Measurements from ENCODE around the gene HYPK. TPM values are rescaled to one million over a fixed set of nuclear protein-coding genes. Genes with fewer than 3 reads are reported as not detected.

Gene HYPK, protein sequence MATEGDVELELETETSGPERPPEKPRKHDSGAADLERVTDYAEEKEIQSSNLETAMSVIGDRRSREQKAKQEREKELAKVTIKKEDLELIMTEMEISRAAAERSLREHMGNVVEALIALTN
- total RNA-seq: 1 to 10 TPM; 3.7 to 8.4 (median 7.7) TPM

DNA sequence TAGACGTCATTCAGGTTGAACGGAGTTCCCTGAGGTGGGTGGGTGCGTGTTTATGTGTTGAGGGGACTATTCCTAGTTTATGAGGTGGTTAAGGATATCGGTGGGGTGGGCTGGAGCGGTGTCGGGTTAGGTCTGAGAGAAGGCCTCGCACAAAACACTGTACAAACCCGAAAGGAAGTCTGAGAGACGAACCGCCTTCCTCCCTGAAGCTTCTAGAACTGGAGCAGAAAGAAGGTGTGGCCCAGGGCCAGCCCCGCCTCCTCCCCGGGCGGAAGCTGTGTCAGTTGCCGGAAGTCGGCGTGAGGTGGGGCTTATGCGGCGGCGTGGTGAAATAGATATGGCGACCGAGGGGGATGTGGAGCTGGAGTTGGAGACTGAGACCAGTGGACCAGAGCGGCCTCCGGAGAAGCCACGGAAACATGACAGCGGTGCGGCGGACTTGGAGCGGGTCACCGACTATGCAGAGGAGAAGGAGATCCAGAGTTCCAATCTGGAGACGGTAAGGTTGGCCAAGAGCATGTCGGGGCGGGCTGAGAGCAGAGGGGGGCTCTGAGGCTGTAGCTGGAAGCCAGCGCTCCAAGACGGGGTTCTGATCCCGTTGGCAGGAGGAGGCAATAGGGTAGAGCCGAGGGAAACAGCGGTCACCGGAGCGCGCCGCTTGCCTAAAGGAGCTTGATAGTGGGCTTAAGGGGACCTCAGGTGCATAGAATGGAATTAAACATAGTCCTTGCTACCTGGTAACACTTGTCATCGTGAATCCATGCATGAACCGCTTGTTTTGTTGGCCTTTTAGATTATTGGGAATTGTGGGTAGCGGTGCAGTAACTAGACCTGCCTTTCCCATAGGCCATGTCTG is at the start of gene HYPK:
Gene HYPK, plus strand, starts transcription at position 314 of the 856 bp plus-strand sequence. Its CDS starts 24 bp downstream, at position 338.
- Histone ChIP-seq H3K27me3 (no peaks in the 10 kb centered on the region), H3K9me3 (no peaks in the 10 kb centered on the region), H3K36me3 (peaks cover 0 to 87% of the 10 kb centered on the region in 2 donors), H3K4me3 (peak within 1 kb of the TSS; percentile 75 to 89), H3K4me1 (peaks cover 0 to 60% (median 14%) of the 10 kb centered on the region in 3 donors), H3K27ac (peak within 1 kb of the TSS; percentile 72 to 93 (median 92))
- WGBS, 2 donors (ENCODE audit: low coverage in 1 of 2): 0 to 7% methylated on average over 6 to 34 of the region's 44 CpGs
- peak; percentile 96 for ATAC-seq
- TF ChIP-seq EP300 (IDR thresholded peaks at IDR 0.05) (no peak), POLR2A (IDR thresholded peaks at IDR 0.05) (peak; percentile 47 to 57), POLR2AphosphoS5 (IDR thresholded peaks at IDR 0.05) (peak; percentile 91)
- TF ChIP-seq, protein P1, sequence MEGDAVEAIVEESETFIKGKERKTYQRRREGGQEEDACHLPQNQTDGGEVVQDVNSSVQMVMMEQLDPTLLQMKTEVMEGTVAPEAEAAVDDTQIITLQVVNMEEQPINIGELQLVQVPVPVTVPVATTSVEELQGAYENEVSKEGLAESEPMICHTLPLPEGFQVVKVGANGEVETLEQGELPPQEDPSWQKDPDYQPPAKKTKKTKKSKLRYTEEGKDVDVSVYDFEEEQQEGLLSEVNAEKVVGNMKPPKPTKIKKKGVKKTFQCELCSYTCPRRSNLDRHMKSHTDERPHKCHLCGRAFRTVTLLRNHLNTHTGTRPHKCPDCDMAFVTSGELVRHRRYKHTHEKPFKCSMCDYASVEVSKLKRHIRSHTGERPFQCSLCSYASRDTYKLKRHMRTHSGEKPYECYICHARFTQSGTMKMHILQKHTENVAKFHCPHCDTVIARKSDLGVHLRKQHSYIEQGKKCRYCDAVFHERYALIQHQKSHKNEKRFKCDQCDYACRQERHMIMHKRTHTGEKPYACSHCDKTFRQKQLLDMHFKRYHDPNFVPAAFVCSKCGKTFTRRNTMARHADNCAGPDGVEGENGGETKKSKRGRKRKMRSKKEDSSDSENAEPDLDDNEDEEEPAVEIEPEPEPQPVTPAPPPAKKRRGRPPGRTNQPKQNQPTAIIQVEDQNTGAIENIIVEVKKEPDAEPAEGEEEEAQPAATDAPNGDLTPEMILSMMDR (IDR thresholded peaks at IDR 0.05): no peak

DNA sequence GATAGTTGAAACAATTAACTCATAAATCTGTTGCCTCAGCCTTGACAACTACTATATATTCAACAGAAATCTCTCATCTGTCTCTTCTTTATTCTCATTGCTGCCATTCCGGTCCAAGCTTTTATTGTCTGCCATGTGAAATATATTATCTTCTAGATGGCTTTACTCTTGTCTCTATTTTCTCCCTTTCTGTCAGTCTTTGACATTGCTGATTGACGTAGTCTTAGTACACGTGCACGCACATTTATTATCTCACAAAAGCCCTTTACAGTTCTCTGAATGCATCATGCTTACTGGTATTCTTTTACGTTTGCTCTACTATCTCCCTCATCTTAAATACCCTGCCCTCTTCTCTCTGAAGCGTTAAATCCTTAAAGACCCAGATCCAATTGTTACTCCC is 48.5 kb upstream of the HYPK start:
- no peak overlapping the region for H3K4me3 ChIP-seq
- peaks cover 0 to 61% (median 21%) of the 10 kb centered on the region in 3 donors for H3K4me1 ChIP-seq
- 76 to 82% methylated on average over 6 of the region's 6 CpGs for WGBS, 2 donors (ENCODE audit: low coverage in 1 of 2)
- no peaks in the 10 kb centered on the region for H3K27me3 ChIP-seq
- peaks cover 0 to 43% of the 10 kb centered on the region in 2 donors for H3K36me3 ChIP-seq
- H3K27ac ChIP-seq: no peak overlapping the region
- no peak for ATAC-seq
- H3K9me3 ChIP-seq: no peaks in the 10 kb centered on the region
- TF ChIP-seq EP300 (IDR thresholded peaks at IDR 0.05): no peak
- no peak for TF ChIP-seq POLR2AphosphoS5 (IDR thresholded peaks at IDR 0.05)
- no peak for TF ChIP-seq POLR2A (IDR thresholded peaks at IDR 0.05)
- TF ChIP-seq, protein P1 (IDR thresholded peaks at IDR 0.05): no peak

DNA sequence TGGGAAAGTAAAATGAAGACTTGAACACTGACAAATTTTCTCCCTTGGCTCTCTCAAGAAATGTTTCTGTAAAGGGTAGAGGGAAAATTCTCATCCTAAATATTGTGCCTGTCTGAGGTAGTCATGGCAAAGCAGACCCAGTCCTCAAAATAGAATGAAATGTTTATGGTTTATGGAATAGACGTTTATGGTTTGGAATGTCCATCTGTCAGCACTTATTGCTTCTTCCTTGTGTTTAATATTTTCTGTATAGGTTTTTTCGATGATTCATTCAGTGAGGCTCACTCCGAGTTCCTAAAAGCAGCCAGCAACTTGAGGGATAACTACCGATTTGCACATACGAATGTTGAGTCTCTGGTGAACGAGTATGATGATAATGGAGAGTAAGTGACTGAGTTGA is 37.6 kb upstream of the HYPK start:
- Histone ChIP-seq H3K27me3 (no peaks in the 10 kb centered on the region), H3K9me3 (no peaks in the 10 kb centered on the region), H3K4me1 (peaks cover 0 to 22% (median 3%) of the 10 kb centered on the region in 3 donors), H3K4me3 (no peak overlapping the region), H3K36me3 (peaks cover 7 to 100% of the 10 kb centered on the region in 2 donors), H3K27ac (peak overlapping the region in 3 of 4 donors; percentile 48 to 57 (median 48))
- WGBS, 2 donors (ENCODE audit: low coverage in 1 of 2): 27 to 52% methylated on average over 5 to 6 of the region's 6 CpGs
- no peak for ATAC-seq
- TF ChIP-seq POLR2A (IDR thresholded peaks at IDR 0.05): no peak
- no peak for TF ChIP-seq EP300 (IDR thresholded peaks at IDR 0.05)
- TF ChIP-seq POLR2AphosphoS5 (IDR thresholded peaks at IDR 0.05): no peak
- TF ChIP-seq, protein P1 (IDR thresholded peaks at IDR 0.05): no peak

DNA sequence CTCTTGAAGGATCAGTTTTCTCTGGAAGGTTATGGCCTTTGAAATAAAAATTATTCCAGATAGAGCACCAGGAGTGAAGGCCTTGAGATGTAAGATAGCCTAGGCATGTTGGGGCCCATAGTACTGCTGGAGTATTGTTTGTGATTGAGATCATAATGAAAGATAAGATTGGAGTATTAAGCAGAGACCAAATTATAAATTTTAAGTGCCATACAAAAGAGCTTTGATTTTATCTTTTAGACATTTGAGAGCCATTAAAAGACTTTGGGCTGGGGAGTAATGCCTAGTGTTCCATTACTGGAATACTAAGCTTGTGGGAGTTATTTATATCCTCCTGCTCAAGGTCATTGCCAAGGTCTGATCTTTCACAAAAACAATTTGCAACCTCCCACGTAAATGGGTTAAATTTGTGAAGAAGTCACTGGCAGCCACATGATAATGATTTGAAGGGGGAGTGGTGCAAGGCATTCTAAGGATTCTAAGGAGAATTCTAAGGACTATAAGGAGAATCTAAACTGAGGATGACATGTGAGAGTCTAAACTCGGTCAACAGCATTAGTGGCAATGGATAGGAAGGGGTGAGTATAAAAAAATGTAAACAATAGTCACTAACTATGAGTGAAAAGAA is 36.5 kb upstream of the HYPK start:
- no peak overlapping the region for H3K4me3 ChIP-seq
- no peaks in the 10 kb centered on the region for H3K9me3 ChIP-seq
- no peaks in the 10 kb centered on the region for H3K27me3 ChIP-seq
- ATAC-seq: no peak
- TF ChIP-seq, protein P1 (IDR thresholded peaks at IDR 0.05): no peak
- TF ChIP-seq EP300 (IDR thresholded peaks at IDR 0.05): no peak
- TF ChIP-seq POLR2AphosphoS5 (IDR thresholded peaks at IDR 0.05): no peak
- no peak for TF ChIP-seq POLR2A (IDR thresholded peaks at IDR 0.05)
- H3K36me3 ChIP-seq: peaks cover 7 to 100% of the 10 kb centered on the region in 2 donors
- WGBS, 2 donors (ENCODE audit: low coverage in 1 of 2): 29 to 38% methylated on average over 1 to 2 of the region's 2 CpGs
- peaks cover 0 to 22% (median 3%) of the 10 kb centered on the region in 3 donors for H3K4me1 ChIP-seq
- peak overlapping the region in 3 of 4 donors; percentile 24 to 57 (median 48) for H3K27ac ChIP-seq

Data from gastroesophageal sphincter (tissue), 4 donors.